Glomerular visceral epithelial cell (primary cell): ENCODE measurements around the gene EML1.

Source experiments
- DNase-seq: peaks from one replicate; pipeline ENCODE4 v3.0.0-alpha.2; 2016; ENCODE audit errors: extremely low spot score

The EML1 gene

GRCh38 chr14:99904506-99904905 lies 111.3 kb downstream of the EML1 start:
- DNase-seq: no peak

- DNase-seq: no peak
These were observed 111.9 kb downstream of the EML1 start for GRCh38 chr14:99905121-99905520.

- no peak for DNase-seq
These were observed 114.8 kb downstream of the EML1 start for GRCh38 chr14:99907761-99908652.

GRCh38 chr14:99908653-99909250 lies 115.5 kb downstream of the EML1 start:
- DNase-seq: no peak

GRCh38 chr14:99909513-99910064 lies 116.4 kb downstream of the EML1 start:
- DNase-seq: no peak

GRCh38 chr14:99910337-99911309 lies 117.4 kb downstream of the EML1 start:
- peak; percentile 63 for DNase-seq

GRCh38 chr14:99915305-99916090 lies 122.3 kb downstream of the EML1 start:
- no peak for DNase-seq

- DNase-seq: no peak
These were observed 122.8 kb downstream of the EML1 start for GRCh38 chr14:99916091-99916383.

- DNase-seq: no peak
These were observed 125.6 kb downstream of the EML1 start for GRCh38 chr14:99918781-99919180.

- DNase-seq: no peak
These were observed 128.2 kb downstream of the EML1 start for GRCh38 chr14:99921425-99921824.

- no peak for DNase-seq
These were observed 131.2 kb downstream of the EML1 start for GRCh38 chr14:99924379-99924778.

- DNase-seq: no peak
These were observed 132.3 kb downstream of the EML1 start for GRCh38 chr14:99925471-99925870.

- no peak for DNase-seq
These were observed 135.8 kb downstream of the EML1 start for GRCh38 chr14:99928963-99929362.

GRCh38 chr14:99929601-99930000 lies 136.4 kb downstream of the EML1 start:
- no peak for DNase-seq

GRCh38 chr14:99930420-99931274 lies 137.4 kb downstream of the EML1 start:
- no peak for DNase-seq

- no peak for DNase-seq
These were observed 138.1 kb downstream of the EML1 start for GRCh38 chr14:99931308-99931707.

GRCh38 chr14:99936056-99936455 lies 142.8 kb downstream of the EML1 start:
- DNase-seq: peak; percentile 8

- DNase-seq: no peak
These were observed 143.7 kb downstream of the EML1 start for GRCh38 chr14:99936738-99937474.

- DNase-seq: no peak
These were observed 144.4 kb downstream of the EML1 start for GRCh38 chr14:99937475-99938244.
